ENCODE results near the gene ADGRF3.
"Not testable (repeated sequence)": the region's sequence is repeated elsewhere in the genome, so short reads cannot be mapped to it uniquely, and the experiment has no call there.

Gene ADGRF3

GRCh38 chr2:26380281-26380680 is 33.7 kb upstream of the ADGRF3 start:
- H3K4me3 ChIP-seq (ENCODE audit: low read depth, low read length) = no peak overlapping the region
- DNase-seq (ENCODE audit: low read depth) = no peak
- no peak for TF ChIP-seq CTCF (conservative IDR thresholded peaks at IDR 0.05; ENCODE audit: low read depth, low read length)

GRCh38 chr2:26376799-26377198 is 30.2 kb upstream of the ADGRF3 start:
- H3K4me3 ChIP-seq (ENCODE audit: low read depth, low read length) = no peak overlapping the region
- TF ChIP-seq CTCF (conservative IDR thresholded peaks at IDR 0.05; ENCODE audit: low read depth, low read length) = no peak
- no peak for DNase-seq (ENCODE audit: low read depth)

GRCh38 chr2:26370909-26371308 is 24.3 kb upstream of the ADGRF3 start:
- H3K4me3 ChIP-seq (ENCODE audit: low read depth, low read length); DNase-seq (ENCODE audit: low read depth): not testable (repeated sequence)

GRCh38 chr2:26369664-26370063 is 23.1 kb upstream of the ADGRF3 start:
- DNase-seq (ENCODE audit: low read depth); H3K4me3 ChIP-seq (ENCODE audit: low read depth, low read length): not testable (repeated sequence)

GRCh38 chr2:26366957-26367356 is 20.4 kb upstream of the ADGRF3 start:
- TF ChIP-seq CTCF (conservative IDR thresholded peaks at IDR 0.05; ENCODE audit: low read depth, low read length) = no peak
- no peak overlapping the region for H3K4me3 ChIP-seq (ENCODE audit: low read depth, low read length)
- no peak for DNase-seq (ENCODE audit: low read depth)

GRCh38 chr2:26364669-26365068 is 18.1 kb upstream of the ADGRF3 start:
- TF ChIP-seq CTCF (conservative IDR thresholded peaks at IDR 0.05; ENCODE audit: low read depth, low read length) = no peak
- DNase-seq (ENCODE audit: low read depth) = no peak

GRCh38 chr2:26363958-26364357 is 17.4 kb upstream of the ADGRF3 start:
- no peak for DNase-seq (ENCODE audit: low read depth)
- no peak for TF ChIP-seq CTCF (conservative IDR thresholded peaks at IDR 0.05; ENCODE audit: low read depth, low read length)
- H3K4me3 ChIP-seq (ENCODE audit: low read depth, low read length) = no peak overlapping the region

More at GRCh38 chr2:26364669-26365068, 18.1 kb upstream of the ADGRF3 start:
- no peak overlapping the region for H3K4me3 ChIP-seq (ENCODE audit: low read depth, low read length)

GRCh38 chr2:26363323-26363722 is 16.7 kb upstream of the ADGRF3 start:
- peak; percentile 35 for DNase-seq (ENCODE audit: low read depth)
- H3K4me3 ChIP-seq (ENCODE audit: low read depth, low read length) = no peak overlapping the region
- TF ChIP-seq CTCF (conservative IDR thresholded peaks at IDR 0.05; ENCODE audit: low read depth, low read length) = no peak

Measured in choroid plexus epithelial cell (primary cell).